MCF 10A (cell line): ENCODE results near the gene TRIM9. TPM values are rescaled to one million over a fixed set of nuclear protein-coding genes. Genes with fewer than 3 reads are reported as not detected.
A peak's percentile ranks its signal among the peaks of the same experiment; 100 is the strongest.

ENCODE experiments used
- BruUV-seq: library from RNA; stranded (reverse); fragments of 400-500 nt; replicated peaks from 2 replicates; lab custom pipeline; 2021; lab: Mats Ljungman, UMichigan
- CTCF ChIA-PET: fragments of 300-600 bp; sonication (Branson Sonifier 250); formaldehyde crosslinking; extraction: SDS; loops from one replicate; lab custom pipeline; 2021; ENCODE audit warnings: antibody characterized with exemption, inconsistent platforms; lab: Yijun Ruan, JAX
- POLR2A ChIA-PET: fragments of 300-600, 350-650 bp; sonication (Branson Sonifier 250); formaldehyde crosslinking; extraction: SDS; loops from one replicate; lab custom pipeline; 2020; ENCODE audit warnings: antibody characterized with exemption, inconsistent platforms; lab: Yijun Ruan, JAX
- DNase-seq: peaks from one replicate; pipeline ENCODE4 v3.0.0-alpha.2; 2018; ENCODE audit not compliant: unreplicated experiment
- H3K27ac Mint-ChIP-seq: one replicate; pipeline ENCODE4 v1.8.0; 2022; ENCODE audit warnings: mild to moderate bottlenecking, low read depth, mixed read lengths; ENCODE audit not compliant: unreplicated experiment
- H3K27me3 Mint-ChIP-seq: one replicate; pipeline ENCODE4 v1.8.0; 2022; ENCODE audit warnings: mixed read lengths; ENCODE audit not compliant: insufficient read depth, unreplicated experiment
- H3K36me3 Mint-ChIP-seq: one replicate; pipeline ENCODE4 v1.8.0; 2022; ENCODE audit warnings: mild to moderate bottlenecking, moderate library complexity, mixed read lengths; ENCODE audit not compliant: insufficient read depth, unreplicated experiment
- H3K4me1 Mint-ChIP-seq: one replicate; pipeline ENCODE4 v1.8.0; 2022; ENCODE audit warnings: mixed read lengths; ENCODE audit not compliant: insufficient read depth, unreplicated experiment
- H3K4me3 Mint-ChIP-seq: one replicate; pipeline ENCODE4 v1.8.0; 2022; ENCODE audit warnings: mild to moderate bottlenecking, moderate library complexity, mixed read lengths; ENCODE audit not compliant: unreplicated experiment
- H3K9me3 Mint-ChIP-seq: one replicate; pipeline ENCODE4 v1.8.0; 2022; ENCODE audit warnings: mixed read lengths; ENCODE audit not compliant: unreplicated experiment
- CTCF ChIP-seq: fragments of 200-600 bp; IDR thresholded peaks from one replicate; pipeline ENCODE4 v1.8.0; 2022; ENCODE audit warnings: antibody characterized with exemption, mild to moderate bottlenecking; ENCODE audit not compliant: unreplicated experiment
- intact Hi-C: fragments of 100-400 bp; cut with micrococcal nuclease; formaldehyde crosslinking; loops from 2 replicates; pipeline ENCODE4 v1.14.1; 2022
- total RNA-seq: library from RNA; stranded (reverse); gene quantifications from 2 replicates; pipeline ENCODE4 v1.2.3, GENCODE V29; 2022

The TRIM9 gene
- total RNA-seq, 1 experiment from 2014 or later: 0.19 TPM

GRCh38 chr14:51092965-51093364 is 1.9 kb downstream of the TRIM9 start:
- TF ChIP-seq CTCF: no peak
- Mint-ChIP-seq H3K4me3 (no peak overlapping the region), H3K9me3 (no peaks in the 10 kb centered on the region), H3K27me3 (peaks cover 11% of the 10 kb centered on the region), H3K4me1 (no peaks in the 10 kb centered on the region), H3K27ac (no peak overlapping the region), H3K36me3 (no peaks in the 10 kb centered on the region)
- intact Hi-C loops: loop anchor here (10.0 kb wide), 1 partner anchor 138 kb away; no protein-coding TSS in a partner anchor
- ChIA-PET CTCF (no interaction called here), POLR2A (no interaction called here)
- no TSS peak for BruUV-seq
- DNase-seq: no peak

- POLR2A ChIA-PET: interaction anchor here (1.0 kb wide), 1 partner anchor 18 kb away, joined by 3 read pairs; no protein-coding TSS in a partner anchor
- intact Hi-C loops: no loop called here
- TF ChIP-seq CTCF: no peak
- CTCF ChIA-PET: interaction anchor here (0.6 kb wide), 1 partner anchor 192 kb away, joined by 3 read pairs; no protein-coding TSS in a partner anchor
- Mint-ChIP-seq H3K27me3 (peaks cover 11% of the 10 kb centered on the region), H3K36me3 (no peaks in the 10 kb centered on the region), H3K27ac (no peak overlapping the region), H3K4me3 (no peak overlapping the region), H3K4me1 (peaks cover 11% of the 10 kb centered on the region), H3K9me3 (no peaks in the 10 kb centered on the region)
- no TSS peak for BruUV-seq
- DNase-seq: no peak
These were observed 5.6 kb downstream of the TRIM9 start for GRCh38 chr14:51089278-51089677.

GRCh38 chr14:51087031-51087441 is 7.9 kb downstream of the TRIM9 start:
- peak; percentile 78 for DNase-seq
- Mint-ChIP-seq H3K27ac (no peak overlapping the region), H3K36me3 (no peaks in the 10 kb centered on the region), H3K4me1 (peaks cover 16% of the 10 kb centered on the region), H3K4me3 (no peak overlapping the region), H3K9me3 (no peaks in the 10 kb centered on the region), H3K27me3 (no peaks in the 10 kb centered on the region)
- intact Hi-C loops: no loop called here
- BruUV-seq: no TSS peak
- ChIA-PET CTCF (interaction anchor here (0.7 to 0.8 kb wide), 3 partner anchors 20 to 285 kb away, joined by 3 to 5 read pairs (median 3); no protein-coding TSS in a partner anchor), POLR2A (interaction anchor here (1.2 kb wide), 1 partner anchor 8 kb away, joined by 4 read pairs; the partner anchor contains the start of gene TRIM9)
- no peak for TF ChIP-seq CTCF

GRCh38 chr14:51086044-51086443 is 8.9 kb downstream of the TRIM9 start:
- H3K27ac Mint-ChIP-seq: no peak overlapping the region
- CTCF ChIA-PET: interaction anchor here (0.8 kb wide), 1 partner anchor 131 kb away, joined by 5 read pairs; no protein-coding TSS in a partner anchor

More at GRCh38 chr14:51086044-51086443, 8.9 kb downstream of the TRIM9 start:
- Mint-ChIP-seq H3K4me1 (peaks cover 20% of the 10 kb centered on the region), H3K27me3 (no peaks in the 10 kb centered on the region), H3K36me3 (no peaks in the 10 kb centered on the region), H3K4me3 (no peak overlapping the region), H3K9me3 (no peaks in the 10 kb centered on the region)
- no peak for DNase-seq
- no peak for TF ChIP-seq CTCF
- intact Hi-C loops: no loop called here
- no TSS peak for BruUV-seq
- POLR2A ChIA-PET: interaction anchor here (1.0 to 1.2 kb wide), 2 partner anchors 8 to 9 kb away, joined by 3 to 4 read pairs; partner anchors contain the start of gene TRIM9
